ENCODE data around the gene CREBL2.
"Not testable (repeated sequence)": the region's sequence is repeated elsewhere in the genome, so short reads cannot be mapped to it uniquely, and the experiment has no call there.

Gene CREBL2

DNA sequence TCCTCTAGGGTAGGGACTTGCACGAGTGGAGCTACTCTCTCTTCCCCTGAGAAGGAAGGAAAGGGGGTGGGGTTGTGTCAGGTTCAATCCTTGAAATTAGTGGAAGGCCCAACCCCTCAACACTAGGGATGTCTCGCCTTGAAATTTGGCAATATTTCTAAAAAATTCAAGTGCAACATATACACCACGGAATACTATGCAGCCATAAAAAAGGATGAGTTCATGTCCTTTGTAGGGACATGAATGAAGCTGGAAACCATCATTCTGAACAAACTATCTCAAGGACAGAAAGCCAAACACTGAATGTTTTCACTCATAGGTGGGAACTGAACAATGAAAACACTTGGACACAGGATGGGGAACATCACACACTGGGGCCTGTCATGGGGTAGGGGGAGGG, 15.1 kb upstream of the CREBL2 start:
- in situ Hi-C loops (cut with HindIII; ENCODE audit: low sequenced_read_pairs) = loop anchor here (5.0 kb wide), 1 partner anchor 54 kb away; no protein-coding TSS in a partner anchor

DNA sequence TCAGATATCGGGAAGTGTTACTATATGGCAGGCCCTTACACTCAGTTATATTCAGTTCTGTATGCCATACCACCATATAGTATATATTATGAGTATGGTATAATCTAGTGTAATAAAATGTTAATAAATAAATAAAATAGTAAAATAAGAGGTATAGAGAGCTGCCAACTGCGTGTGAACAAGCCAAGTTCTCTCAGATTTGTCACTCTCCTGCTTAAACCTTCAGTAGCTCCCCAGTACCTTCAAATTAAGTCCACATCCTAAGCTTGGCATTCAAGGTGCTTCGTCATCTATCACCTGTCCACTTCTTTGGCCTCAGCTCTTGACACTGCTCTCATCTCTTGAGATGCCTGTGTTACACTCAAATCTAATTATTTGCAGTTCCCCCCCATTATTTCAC, 12.8 kb upstream of the CREBL2 start:
- in situ Hi-C loops (cut with HindIII; ENCODE audit: low sequenced_read_pairs) = loop anchor here (5.0 kb wide), 1 partner anchor 57 kb away; no protein-coding TSS in a partner anchor

DNA sequence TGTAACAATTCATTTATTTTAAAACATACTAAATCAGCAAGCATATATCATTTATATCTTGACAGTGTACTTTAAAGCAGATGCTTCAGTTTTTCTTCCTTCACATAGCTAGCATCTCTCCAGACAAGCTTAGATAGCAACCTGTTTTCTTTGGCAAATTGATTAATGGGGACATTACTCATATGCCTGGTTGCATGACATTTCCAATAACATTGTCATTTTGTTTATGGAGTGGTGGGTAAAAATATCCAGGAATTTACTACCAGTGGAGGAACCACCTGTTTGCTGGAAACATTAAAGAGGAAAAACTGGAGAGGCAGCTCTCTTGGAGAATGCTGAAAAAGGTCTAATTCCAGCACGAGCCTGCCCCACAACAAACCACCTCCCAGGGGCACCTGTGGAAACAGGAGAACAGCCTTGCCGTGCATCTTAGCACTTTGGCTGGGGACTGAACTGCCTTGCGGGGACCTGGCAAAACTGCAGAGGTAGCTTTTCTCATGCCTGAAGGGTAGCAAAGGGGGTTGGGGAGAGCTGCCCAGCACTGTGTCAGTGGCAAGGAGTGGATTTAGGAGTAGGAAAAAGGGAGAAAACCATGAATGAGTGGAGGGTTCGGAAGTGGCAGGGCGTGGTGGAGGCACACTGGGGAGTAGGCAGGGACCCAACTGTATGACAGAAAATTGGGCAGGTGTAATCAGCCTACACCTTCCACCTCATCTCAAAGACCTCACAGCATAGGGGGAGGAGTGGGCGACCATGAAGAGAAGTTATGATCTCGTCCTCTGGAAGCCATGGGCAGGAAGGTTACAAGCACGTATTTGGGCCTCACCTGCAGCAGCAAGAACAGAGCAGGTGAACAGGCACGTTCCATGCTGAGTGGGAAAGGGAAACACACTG, 11.7 kb upstream of the CREBL2 start:
- in situ Hi-C loops (cut with HindIII; ENCODE audit: low sequenced_read_pairs) = loop anchor here (5.0 kb wide), 1 partner anchor 58 kb away; no protein-coding TSS in a partner anchor

DNA sequence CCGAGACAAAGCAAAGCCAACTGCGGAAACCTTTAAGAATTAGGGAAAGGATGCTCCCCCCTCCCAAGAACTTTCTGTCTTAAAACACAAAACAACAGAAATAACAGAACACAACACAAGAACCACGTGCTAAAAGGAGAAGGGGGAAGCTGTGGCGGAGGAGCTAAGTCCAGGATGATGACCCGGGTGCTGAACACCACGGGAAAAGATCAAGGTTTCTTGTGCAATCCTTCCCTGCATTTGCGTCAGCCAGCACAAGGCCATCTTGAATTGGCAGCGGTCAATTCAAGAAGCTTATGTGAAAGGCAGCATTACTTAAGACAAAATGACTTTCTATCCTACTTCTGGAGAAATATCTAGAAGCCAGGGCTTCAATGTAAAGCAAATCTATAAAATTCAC, 11.0 kb upstream of the CREBL2 start:
- in situ Hi-C loops (cut with HindIII; ENCODE audit: low sequenced_read_pairs) = no loop called here

DNA sequence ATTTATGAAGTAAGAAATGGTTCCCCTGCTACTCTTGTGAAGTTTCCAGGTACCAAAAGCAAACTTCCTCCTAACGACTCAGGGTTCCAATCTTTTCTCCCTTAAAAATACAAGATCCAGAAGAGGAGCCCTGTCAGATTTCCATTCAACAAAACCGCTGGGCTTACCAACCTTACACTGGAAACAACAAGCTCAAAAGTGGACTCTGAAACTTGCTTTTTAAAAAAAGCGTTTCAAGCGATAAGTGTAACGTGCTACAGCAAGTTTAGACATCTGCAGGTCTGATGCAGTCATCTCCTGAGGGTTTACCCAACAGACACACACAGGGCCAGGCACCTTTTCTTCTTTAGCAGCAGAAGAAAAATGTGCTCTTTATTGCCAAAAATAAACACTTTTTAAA, 6.9 kb upstream of the CREBL2 start:
- in situ Hi-C loops (cut with HindIII; ENCODE audit: low sequenced_read_pairs) = no loop called here

DNA sequence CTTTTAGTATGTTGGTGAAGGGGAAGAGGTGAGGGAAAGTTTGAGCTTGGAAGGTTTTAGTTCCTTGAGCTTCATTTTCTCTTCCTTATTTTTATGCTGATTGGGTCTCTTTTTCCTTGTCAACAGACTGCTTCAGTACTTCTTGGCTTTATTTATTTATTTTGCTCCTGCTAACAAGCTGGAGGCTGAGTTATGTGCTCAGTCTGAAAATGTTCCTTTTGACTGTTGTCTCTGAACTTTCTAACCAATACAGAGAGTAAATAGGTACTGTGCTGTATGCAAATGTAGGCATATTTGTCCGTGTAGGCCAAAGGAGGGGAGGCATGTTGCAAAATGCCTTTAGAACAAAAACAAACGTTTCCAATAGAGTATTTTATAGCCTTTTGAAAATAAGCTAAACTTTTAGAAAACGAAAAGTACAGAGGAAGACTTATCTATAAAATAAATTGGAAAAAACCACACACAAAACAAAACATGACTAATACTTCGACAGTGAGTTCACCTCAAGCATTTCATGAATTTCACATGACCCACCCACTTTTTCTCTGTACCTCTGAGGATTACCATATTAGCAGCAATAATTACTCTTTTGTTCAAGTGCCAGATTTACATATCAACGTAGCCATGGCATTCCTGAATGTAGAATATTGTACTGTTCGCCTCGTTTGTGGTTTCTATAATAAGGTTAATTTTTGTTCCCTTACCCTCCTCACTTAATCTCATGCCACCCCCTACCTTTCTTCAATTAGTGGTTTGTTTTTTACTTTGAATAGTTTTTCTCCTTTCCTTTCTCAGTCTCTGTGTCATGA, 4.7 kb upstream of the CREBL2 start:
- in situ Hi-C loops (cut with HindIII; ENCODE audit: low sequenced_read_pairs) = no loop called here

DNA sequence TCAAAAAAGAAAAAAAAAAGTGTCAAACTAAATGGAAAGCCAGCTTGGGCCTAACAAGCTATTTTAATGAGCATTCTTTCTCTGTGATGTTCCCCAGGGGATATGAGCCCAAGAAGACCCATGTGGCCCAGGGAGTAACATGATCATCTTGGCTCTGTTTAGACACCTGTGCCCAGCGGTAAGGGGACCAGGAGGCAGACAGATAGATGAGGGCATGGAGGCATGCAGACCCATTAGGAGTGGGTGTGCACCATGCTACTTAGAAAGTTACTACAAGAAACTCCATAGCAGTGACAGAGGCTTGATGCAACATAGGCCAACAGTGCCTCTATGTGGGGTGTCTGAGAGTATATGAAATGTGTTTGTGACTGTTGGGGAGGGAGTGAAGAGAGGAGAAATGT, 3.1 kb upstream of the CREBL2 start:
- in situ Hi-C loops (cut with HindIII; ENCODE audit: low sequenced_read_pairs) = no loop called here

DNA sequence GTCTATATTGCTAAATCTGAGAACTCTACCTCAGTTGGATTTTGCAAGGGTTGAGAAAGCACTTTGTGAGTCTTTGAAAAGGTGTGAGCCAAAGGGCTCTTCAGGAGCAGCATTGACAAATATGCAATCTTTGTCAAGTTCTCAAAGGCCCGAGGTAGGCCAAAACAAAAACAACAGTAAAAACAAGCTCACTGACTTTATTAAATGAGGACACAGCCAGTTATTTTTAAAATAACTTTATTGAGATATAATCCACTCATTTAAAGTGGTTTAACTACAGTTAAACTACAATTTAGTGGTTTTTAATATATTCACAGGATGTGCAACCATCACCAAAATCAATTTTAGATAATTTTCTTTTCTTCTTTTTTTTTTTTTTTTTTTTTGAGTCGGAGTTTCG, 2.0 kb upstream of the CREBL2 start:
- in situ Hi-C loops (cut with HindIII; ENCODE audit: low sequenced_read_pairs) = no loop called here

DNA sequence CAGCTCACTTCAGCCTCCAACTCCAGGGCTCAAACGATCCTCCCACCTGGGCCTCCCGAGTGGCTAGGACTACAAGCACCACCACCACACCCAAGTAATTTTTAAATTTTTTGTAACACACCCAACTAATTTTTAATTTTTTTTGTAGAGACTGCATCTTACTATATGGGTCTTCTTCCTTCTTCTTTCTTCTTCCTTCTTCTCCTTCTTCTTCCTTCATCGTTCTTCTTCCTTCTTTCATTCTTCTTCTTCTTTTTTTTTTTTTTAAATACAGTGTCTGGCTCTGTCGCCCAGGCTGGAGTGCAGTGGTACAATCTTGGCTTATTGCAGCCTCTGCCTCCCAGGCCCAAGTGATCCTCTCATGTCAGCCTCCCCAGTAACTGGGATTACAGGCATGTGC, 965 bp upstream of the CREBL2 start:
- in situ Hi-C loops (cut with HindIII; ENCODE audit: low sequenced_read_pairs) = no loop called here

DNA sequence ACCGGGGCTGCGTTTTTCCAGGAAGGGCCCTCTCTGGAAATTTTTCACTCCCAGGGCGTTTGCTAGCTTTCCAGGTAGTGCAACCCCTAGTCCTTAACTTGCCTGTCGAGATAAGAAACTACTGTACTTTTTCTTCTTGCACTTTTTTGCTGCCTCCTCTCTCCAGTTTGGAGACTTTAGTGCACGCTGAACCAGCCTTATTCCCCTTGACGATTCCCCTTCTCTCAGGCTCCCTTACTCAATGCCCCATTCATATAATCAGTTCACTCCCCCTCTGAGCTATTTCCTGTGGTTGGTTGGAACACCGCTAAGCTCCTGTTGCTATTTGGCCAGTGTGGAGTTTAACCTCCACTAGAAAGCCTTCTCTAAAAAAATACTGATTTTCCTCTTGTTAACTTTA, 682 bp downstream of the CREBL2 start:
- in situ Hi-C loops (cut with HindIII; ENCODE audit: low sequenced_read_pairs) = no loop called here

DNA sequence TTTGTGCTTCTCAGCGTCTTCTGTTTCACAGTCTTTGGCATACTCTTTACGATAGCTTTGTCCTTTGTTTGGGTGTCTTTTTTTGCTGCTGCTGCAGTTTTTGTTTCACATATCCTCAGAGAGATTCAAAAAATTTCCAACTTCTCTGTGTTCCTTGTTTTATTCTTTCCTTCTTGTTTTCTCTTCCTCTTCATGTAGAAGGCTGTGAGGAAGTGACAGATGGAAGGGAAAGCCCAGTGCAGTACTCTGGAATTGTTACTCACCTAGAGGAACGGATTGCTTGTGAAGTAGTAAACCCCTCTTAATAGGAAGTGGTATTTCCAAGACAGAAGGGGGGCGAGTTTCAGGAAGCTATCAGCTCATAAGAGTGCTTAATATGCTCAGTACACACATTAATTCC, 1.7 kb downstream of the CREBL2 start:
- in situ Hi-C loops (cut with HindIII; ENCODE audit: low sequenced_read_pairs) = no loop called here

DNA sequence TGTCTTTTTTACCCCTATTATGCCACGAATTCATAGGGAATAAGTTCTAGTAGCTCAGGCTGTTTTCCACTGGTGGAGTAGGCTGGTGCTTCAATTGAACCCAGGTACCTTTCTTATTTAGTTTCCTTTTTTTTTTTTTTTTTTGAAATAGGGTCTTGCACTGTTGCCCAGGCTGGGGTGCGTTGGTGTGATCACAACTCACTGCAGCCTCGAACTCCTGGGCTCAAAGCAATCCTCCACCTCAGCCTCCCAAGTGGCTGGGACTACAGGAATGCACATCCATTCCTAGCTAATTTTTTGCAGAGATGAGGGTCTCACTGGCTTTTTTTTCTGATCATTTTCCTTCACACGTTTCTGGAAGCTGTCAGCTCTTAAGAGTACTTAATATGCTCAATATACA, 2.7 kb downstream of the CREBL2 start:
- in situ Hi-C loops (cut with HindIII; ENCODE audit: low sequenced_read_pairs) = no loop called here

DNA sequence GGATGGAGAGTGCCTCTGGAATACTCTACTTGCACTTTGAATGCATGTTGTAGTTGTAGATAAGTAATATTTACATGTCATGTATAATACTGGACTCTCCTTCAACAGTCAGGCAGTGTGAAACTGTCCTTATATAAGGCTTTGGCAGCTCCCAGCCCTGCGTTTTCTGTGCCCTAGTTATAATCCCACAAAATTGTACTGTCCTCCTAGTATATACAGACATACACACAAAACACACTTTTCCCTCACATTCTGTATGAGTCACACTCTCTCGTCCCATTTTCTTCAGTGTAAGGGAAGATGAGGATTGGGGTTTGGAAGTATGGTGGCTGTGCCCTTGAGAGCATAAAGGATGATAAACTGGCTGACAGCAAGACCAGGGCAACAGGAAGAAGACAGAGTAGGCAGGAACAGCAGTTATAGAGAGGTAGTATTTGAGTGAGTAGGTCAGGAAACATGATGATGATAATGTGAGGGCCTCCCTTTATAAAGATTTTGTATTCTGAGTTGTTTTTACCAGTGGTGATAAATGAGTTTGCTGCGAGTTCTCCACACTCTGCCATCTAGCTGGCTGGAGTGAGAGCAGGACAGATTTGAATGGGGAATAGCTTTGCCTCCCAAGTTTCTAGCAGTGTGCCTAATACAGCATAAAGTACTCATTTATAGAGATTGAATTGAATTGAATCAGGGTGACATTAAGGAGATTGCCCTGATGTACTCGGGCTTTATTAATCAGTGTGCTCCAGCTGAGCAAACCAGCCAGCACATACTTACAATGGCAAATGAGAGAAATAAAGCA, 5.0 kb downstream of the CREBL2 start:
- in situ Hi-C loops (cut with HindIII; ENCODE audit: low sequenced_read_pairs) = no loop called here

DNA sequence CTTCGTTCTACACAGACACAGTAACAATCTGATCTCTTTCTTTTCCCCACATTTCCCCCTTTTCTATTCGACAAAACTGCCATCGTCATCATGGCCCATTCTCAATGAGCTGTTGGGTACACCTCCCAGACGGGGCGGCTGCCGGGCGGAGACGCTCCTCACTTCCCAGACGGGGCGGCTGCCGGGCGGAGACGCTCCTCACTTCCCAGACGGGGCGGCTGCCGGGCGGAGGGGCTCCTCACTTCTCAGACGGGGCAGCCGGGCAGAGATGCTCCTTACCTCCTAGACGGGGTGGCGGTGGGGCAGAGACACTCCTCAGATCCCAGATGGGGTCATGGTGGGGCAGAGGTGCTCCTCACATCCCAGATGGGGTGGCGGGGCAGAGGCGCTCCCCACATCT, 6.4 kb downstream of the CREBL2 start:
- in situ Hi-C loops (cut with HindIII; ENCODE audit: low sequenced_read_pairs) = not testable (repeated sequence)

DNA sequence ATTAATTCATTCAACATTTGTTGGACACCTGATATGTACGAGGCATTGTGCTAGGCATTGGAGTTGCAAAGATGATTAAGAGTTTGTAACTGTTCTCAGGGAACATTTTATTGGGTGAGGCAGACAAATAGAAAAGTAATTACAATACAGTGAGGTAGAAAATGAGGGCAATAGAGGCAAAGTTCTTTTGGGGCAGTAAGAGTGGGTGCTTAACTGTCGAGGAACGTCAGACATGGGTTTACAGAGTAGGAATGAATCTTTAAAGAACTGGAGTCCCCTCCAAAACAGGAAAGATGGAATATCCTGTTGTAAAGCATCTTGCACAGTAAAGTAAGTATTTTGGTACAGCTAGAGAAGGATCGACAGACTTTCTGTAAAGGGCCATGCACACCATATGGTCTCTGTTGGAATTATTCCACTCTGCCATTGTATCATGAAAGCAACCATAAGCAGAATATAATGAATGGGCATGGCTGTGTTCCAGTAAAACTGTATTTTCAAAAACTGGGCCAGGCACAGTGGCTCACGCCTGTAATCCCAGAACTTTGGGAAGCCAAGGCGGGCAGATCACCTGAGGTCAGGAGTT, 9.1 kb downstream of the CREBL2 start:
- in situ Hi-C loops (cut with HindIII; ENCODE audit: low sequenced_read_pairs) = no loop called here

DNA sequence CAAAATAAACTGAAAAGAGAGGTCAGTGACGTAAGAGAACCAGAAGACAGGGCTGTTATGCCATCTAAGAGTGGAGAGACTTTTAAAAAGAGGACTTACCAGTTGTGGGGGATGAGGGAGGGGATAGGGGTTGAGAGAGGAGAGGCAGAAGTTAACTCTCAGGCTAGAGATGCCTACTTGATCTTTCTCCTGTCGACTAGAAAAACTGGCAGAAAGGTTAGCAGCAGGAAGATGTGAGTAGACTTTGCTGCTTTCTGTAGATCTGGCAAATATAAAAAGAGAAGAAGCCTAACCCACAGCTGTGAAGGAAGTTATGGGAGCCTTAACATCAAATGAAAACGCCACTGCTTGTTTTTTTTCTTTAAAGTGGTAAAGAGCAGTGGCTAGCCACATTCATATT, 10.7 kb downstream of the CREBL2 start:
- in situ Hi-C loops (cut with HindIII; ENCODE audit: low sequenced_read_pairs) = no loop called here

DNA sequence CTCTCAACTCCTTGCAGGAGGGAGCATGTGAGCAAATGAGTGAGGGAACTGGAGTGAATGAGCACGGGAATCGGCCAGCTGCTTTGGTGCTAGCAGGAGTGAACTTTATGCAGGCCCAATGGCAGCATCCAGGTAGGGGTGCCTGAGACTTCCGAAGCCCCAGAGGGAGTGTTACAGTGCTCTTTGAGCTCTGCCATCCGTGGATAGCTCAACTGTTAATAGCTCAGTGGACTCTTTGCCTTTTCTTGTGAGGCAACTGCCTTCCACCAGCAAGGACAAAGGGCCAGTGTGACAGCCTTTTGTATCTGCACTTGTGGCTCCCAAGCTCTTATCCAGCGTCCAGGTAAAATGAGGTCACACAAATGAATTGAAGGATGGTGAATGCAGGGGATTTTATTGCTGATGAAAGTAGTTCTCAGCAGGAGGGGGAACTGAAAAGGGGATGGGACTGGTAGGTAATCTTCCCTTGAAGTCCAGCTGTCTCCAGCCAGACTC, 12.9 kb downstream of the CREBL2 start:
- in situ Hi-C loops (cut with HindIII; ENCODE audit: low sequenced_read_pairs) = no loop called here

DNA sequence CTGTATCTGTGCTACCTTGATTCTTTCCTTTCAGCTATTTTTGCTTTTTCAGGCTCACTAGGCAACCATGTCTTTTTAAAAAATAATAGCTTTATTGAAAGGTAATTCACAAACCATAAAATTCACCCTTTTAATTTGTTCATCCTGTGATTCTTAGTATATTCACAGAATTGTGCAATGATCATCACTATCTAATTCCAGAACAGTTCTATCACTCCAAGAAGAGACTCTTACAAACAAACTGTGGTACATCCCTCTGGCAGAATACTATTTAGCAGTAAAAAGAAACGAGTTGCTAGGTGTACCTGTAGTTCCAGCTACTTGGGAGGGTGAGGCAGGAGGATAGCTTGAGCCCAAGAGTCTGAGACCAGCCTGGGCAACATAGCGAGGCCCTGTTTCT, 14.8 kb downstream of the CREBL2 start:
- in situ Hi-C loops (cut with HindIII; ENCODE audit: low sequenced_read_pairs) = no loop called here

DNA sequence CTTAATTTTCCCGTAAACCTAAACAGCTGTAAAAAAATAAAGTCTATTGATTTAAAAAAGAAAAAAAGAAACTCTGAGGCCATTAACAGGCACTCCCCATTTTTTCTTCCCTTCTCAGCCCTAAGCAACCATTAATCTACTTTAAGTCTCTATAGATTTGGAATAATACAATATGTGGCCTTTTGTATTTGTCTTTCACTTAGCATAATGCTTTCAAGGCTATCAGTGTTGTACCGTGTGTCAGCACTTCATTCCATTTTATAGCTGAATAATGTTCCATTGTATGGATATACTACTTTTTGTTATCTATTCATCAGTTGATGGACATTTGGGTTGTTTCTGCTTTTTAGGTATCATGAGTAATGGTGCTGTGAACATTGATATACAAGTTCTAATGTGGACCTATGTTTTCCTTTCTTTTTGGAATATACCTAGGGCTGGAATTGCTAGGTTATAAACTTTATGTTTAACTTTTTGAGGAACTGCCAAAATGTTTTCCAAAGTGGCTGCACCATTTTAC, 15.7 kb downstream of the CREBL2 start:
- in situ Hi-C loops (cut with HindIII; ENCODE audit: low sequenced_read_pairs) = no loop called here

DNA sequence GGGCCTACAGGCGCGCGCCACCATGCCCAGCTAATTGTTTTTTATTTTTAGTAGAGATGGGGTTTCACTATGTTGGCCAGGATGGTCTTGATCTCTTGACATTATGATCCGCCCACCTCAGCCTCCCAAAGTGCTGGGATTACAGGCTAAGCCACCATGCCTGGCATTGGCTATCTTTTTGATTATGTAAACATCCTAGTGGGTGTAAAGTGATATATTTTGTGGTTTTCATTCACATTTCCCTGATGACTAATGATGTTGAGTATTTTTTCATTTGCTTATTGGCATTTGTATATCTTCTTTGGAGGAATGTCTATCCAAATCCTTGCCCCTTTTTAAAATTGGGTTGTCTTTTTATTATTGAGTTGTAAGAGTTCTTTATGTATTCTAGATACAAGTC, 16.3 kb downstream of the CREBL2 start:
- in situ Hi-C loops (cut with HindIII; ENCODE audit: low sequenced_read_pairs) = no loop called here
